Activated naive CD4-positive, alpha-beta T cell treated with anti-CD3 and anti-CD28 coated beads, Interleukin-2, amount 10 ng/mL, durations not matched to agents 7 days and 5 days (primary cell): ENCODE data around the gene QKI.
"Not testable (repeated sequence)": the region's sequence is repeated elsewhere in the genome, so short reads cannot be mapped to it uniquely, and the experiment has no call there.

ENCODE experiments used
- CTCF ChIA-PET: fragments of 350-600 bp; sonication (Branson Sonifier 250); formaldehyde crosslinking; loops from one replicate; lab custom pipeline; 2021; ENCODE audit warnings: antibody characterized with exemption; lab: Charles Lee
- DNase-seq: peaks from one replicate; pipeline ENCODE4 v3.0.0-alpha.2; 2020
- H3K27ac Mint-ChIP-seq: one replicate; pipeline ENCODE4 v1.8.0; 2021; ENCODE audit warnings: mild to moderate bottlenecking, moderate library complexity, mixed read lengths
- H3K27me3 Mint-ChIP-seq: one replicate; pipeline ENCODE4 v1.8.0; 2021; ENCODE audit warnings: mild to moderate bottlenecking, mixed read lengths
- H3K36me3 Mint-ChIP-seq: one replicate; pipeline ENCODE4 v1.8.0; 2021; ENCODE audit warnings: mixed read lengths
- H3K4me1 Mint-ChIP-seq: one replicate; pipeline ENCODE4 v1.8.0; 2021; ENCODE audit warnings: mixed read lengths
- H3K4me3 Mint-ChIP-seq: one replicate; pipeline ENCODE4 v1.8.0; 2021; ENCODE audit warnings: mild to moderate bottlenecking, moderate library complexity, mixed read lengths
- H3K9me3 Mint-ChIP-seq: one replicate; pipeline ENCODE4 v1.8.0; 2021; ENCODE audit warnings: mixed read lengths

QKI gene

DNA sequence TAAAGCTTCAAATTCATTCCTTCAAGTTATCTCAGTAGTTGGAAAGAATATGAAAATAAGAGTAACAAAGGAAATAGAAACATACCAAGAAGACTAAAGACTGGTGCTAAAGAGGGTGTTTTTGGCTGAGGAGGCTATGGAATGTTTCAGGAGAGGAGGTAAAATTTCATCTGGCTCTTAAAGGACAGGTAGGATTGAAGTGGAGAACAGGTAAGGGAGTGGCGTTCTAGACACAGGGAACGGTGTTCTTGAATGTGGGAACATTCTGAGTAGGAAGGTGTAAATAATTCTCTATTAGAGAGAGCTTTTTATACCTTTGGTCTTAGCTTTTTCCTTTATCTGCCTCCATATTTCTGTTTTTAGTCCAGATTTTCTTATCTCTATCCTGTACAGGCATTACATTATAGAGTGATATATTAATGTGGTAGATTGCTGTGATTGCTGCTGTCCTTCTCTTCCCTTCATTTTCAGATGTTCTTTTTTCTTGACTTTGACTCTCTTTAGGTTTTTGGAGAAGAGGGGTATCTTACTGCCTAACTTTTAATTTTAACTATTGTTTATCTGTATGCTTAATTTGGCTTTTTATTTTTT lies 15.4 kb downstream of the QKI start:
- Mint-ChIP-seq H3K9me3 (no peaks in the 10 kb centered on the region), H3K27me3 (no peaks in the 10 kb centered on the region), H3K36me3 (no peaks in the 10 kb centered on the region), H3K4me1 (peaks cover 2% of the 10 kb centered on the region), H3K4me3 (no peak overlapping the region), H3K27ac (no peak overlapping the region)
- DNase-seq, result no peak
- CTCF ChIA-PET, result interaction anchor here (0.5 kb wide), 1 partner anchor 14 kb away, joined by 3 read pairs; no protein-coding TSS in a partner anchor

DNA sequence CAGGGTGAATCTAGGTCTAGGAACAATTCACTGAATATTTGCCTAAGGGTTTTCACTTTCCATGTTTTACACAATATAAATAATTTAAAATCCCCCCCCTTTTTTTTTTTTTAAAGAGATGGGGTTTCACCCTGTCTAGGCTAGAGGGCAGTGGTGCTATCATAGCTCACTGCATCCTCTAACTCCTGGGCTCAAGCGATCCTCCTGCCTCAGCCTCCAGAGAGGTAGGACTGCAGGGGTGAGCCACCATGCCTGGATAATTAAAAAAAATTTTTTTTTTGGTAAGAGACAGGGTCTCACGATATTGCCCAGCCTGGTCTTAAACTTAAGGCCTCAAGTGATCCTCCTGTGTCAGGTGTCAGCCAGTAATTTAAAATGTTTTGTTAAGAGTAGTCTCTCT lies 17.8 kb downstream of the QKI start:
- Mint-ChIP-seq H3K27me3 (no peaks in the 10 kb centered on the region), H3K4me1 (peaks cover 4% of the 10 kb centered on the region), H3K9me3 (no peaks in the 10 kb centered on the region), H3K4me3 (no peak overlapping the region), H3K27ac (no peak overlapping the region), H3K36me3 (no peaks in the 10 kb centered on the region)
- CTCF ChIA-PET, result no interaction called here
- no peak for DNase-seq

DNA sequence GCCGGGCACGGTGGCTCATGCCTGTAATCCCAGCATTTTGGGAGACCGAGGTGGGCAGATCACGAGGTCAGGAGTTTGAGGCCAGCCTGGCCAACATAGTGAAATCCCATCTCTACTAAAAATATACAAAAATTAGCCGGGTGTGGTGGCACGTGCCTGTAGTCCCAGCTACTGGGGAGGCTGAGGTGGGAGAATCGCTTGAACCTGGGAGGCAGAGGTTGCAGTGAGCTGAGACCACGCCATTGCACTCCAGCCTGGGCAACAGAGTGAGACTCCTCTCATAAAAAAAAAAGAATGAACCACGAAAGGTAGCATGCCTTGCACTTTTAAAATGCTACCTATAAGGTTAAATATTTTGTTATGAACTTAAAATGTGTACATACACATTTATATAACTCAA lies 19.0 kb downstream of the QKI start:
- not testable (repeated sequence) for H3K9me3 Mint-ChIP-seq, H3K36me3 Mint-ChIP-seq, H3K27me3 Mint-ChIP-seq, H3K4me3 Mint-ChIP-seq, H3K27ac Mint-ChIP-seq, H3K4me1 Mint-ChIP-seq, DNase-seq
- CTCF ChIA-PET, result interaction anchor here (0.8 kb wide), 1 partner anchor 17 kb away, joined by 3 read pairs; no protein-coding TSS in a partner anchor

DNA sequence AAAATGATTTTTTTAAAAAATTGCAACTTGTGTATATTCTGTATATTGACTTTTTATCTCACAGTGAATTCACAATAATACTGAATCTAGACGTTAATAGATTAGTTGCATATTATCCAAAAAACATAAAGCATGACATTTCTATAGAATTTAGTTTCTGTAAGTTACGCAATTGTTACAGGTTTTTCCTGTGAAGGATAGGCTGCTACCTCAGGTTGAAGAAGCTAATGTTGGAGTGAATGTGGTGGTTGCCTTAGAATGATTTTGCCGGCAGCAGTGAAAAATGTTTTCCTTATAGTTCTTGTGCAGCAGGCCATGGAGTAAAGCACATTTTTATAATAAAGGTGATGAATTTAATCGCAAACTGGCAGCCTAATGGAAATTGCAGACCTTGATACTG lies 20.5 kb downstream of the QKI start:
- no peaks in the 10 kb centered on the region for H3K27me3 Mint-ChIP-seq
- peaks cover 6% of the 10 kb centered on the region for H3K4me1 Mint-ChIP-seq
- H3K4me3 Mint-ChIP-seq, result no peak overlapping the region
- no peaks in the 10 kb centered on the region for H3K36me3 Mint-ChIP-seq
- no peak for DNase-seq
- CTCF ChIA-PET, result no interaction called here
- no peak overlapping the region for H3K27ac Mint-ChIP-seq
- H3K9me3 Mint-ChIP-seq, result no peaks in the 10 kb centered on the region

DNA sequence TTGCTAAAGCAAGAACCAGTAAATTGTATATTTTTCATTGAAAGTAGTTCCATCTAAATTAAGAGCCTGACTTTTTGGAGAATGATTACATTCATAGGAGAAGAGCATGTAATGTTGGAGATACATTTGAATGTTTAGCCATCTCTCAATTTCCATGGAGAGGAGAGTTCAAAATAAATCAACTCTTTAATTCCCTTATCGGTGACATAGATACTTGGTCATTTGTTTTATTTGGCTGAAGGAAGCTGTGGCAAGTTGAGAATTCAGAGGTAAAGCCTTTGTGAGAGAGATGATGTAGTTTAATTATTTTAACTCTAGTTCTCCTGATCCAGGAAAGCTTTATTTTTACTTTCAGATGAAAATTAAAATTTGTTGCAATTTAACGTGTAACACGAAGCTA lies 22.3 kb downstream of the QKI start:
- Mint-ChIP-seq H3K4me1 (peaks cover 6% of the 10 kb centered on the region), H3K27ac (no peak overlapping the region), H3K9me3 (no peaks in the 10 kb centered on the region), H3K36me3 (no peaks in the 10 kb centered on the region), H3K27me3 (no peaks in the 10 kb centered on the region), H3K4me3 (no peak overlapping the region)
- no peak for DNase-seq
- CTCF ChIA-PET, result interaction anchor here (1.3 kb wide), 1 partner anchor 118 kb away, joined by 3 read pairs; no protein-coding TSS in a partner anchor

DNA sequence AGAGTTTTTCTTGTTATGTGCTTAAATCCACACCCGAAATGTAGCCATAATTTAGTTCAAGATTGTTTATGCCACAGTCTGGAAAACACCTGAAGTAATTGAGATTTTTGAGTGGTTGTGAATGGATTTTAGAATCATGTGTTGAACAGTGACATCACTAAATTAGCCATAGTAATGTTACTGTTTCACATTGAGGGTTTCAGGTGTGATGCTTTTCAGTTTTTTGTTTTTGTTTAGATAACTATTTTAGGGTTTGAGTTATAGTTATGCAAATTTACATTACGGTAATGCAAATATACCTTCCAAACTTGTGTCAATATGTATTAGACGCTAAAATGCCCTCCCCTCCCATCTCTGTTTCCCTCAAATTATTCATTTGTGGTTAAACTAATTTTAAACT lies 22.9 kb downstream of the QKI start:
- no peak for DNase-seq

DNA sequence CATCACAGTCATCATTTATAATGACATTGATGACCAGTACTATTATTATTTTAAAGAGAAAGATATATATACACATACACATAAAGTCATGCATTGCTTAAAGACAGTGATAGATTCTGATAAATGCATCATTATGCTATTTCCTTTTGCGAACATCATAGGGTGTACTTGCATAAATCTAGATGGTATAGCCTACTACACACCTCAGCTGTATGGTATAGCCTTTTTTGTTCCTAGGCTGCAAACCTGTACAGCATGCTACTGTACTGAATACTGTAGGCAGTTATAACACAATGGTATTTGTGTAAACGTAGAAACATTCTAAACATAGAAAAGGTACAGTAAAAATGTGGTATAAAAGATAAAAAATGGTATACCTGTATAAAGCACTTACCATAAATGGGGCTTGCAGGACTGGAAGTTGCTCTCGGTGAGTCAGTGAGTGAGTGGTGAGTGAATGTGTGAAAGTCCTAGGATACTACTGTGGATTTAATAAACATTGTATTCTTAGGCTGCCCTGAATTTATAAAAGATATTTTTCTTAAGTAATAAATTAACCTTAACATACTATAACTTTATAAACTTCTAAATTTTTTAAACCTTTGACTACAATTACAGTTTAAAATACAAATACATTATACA lies 23.9 kb downstream of the QKI start:
- CTCF ChIA-PET, result interaction anchor here (0.6 kb wide), 1 partner anchor 26 kb away, joined by 3 read pairs; no protein-coding TSS in a partner anchor
- Mint-ChIP-seq H3K4me3 (no peak overlapping the region), H3K36me3 (no peaks in the 10 kb centered on the region)

More for the DNA sequence above, 22.9 kb downstream of the QKI start:
- no peaks in the 10 kb centered on the region for H3K27me3 Mint-ChIP-seq
- CTCF ChIA-PET, result no interaction called here
- H3K36me3 Mint-ChIP-seq, result no peaks in the 10 kb centered on the region
- no peak overlapping the region for H3K4me3 Mint-ChIP-seq
- no peak overlapping the region for H3K27ac Mint-ChIP-seq
- H3K4me1 Mint-ChIP-seq, result peaks cover 8% of the 10 kb centered on the region
- H3K9me3 Mint-ChIP-seq, result no peaks in the 10 kb centered on the region

DNA sequence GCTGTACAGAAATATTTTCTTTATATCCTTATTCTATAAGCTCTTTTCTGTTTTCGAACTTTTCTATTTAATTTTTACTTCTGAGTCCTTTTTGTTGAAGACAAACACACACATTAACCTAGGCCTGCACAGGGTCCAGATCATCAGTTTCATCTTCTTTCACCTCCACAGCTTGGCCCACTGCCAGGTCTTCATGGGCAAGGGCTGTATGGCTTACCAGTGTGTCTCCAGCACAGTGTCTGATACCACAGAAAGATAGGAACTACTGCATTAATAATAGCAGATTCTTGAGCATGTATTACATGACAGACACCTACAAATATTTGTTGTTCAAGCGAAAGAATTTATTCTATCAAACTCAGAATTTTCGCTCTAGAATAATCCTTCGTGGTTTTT lies 24.4 kb downstream of the QKI start:
- no peaks in the 10 kb centered on the region for H3K27me3 Mint-ChIP-seq
- no peak overlapping the region for H3K4me3 Mint-ChIP-seq
- no peak overlapping the region for H3K27ac Mint-ChIP-seq
- CTCF ChIA-PET, result interaction anchor here (0.6 to 0.8 kb wide), 2 partner anchors 10 to 522 kb away, joined by 3 read pairs; no protein-coding TSS in a partner anchor
- no peaks in the 10 kb centered on the region for H3K9me3 Mint-ChIP-seq
- no peaks in the 10 kb centered on the region for H3K36me3 Mint-ChIP-seq
- peaks cover 8% of the 10 kb centered on the region for H3K4me1 Mint-ChIP-seq
- no peak for DNase-seq

More for the DNA sequence above, 23.9 kb downstream of the QKI start:
- DNase-seq, result no peak
- H3K4me1 Mint-ChIP-seq, result peaks cover 9% of the 10 kb centered on the region
- H3K27ac Mint-ChIP-seq, result no peak overlapping the region
- no peaks in the 10 kb centered on the region for H3K27me3 Mint-ChIP-seq
- no peaks in the 10 kb centered on the region for H3K9me3 Mint-ChIP-seq

DNA sequence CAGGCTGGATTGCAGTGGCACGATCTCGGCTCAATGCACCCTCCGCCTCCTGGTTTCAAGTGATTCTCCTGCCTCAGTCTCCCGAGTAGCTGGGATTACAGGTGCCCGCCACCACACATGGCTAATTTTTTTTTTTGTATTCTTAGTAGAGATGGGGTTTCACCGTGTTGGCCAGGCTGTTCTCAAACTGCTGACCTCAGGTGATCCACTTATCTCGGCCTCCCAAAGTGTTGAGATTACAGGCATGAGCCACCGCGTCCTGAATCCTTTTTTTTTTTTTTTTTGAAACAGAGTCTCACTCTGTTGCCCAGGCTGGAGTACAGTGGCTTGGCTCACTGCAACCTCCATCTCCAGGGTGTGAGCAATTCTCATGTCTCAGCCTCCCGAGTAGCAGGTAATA lies 24.9 kb downstream of the QKI start:
- not testable (repeated sequence) for H3K27ac Mint-ChIP-seq, H3K9me3 Mint-ChIP-seq, H3K4me3 Mint-ChIP-seq, H3K4me1 Mint-ChIP-seq, H3K27me3 Mint-ChIP-seq, DNase-seq, H3K36me3 Mint-ChIP-seq
- CTCF ChIA-PET, result interaction anchor here (0.6 to 0.8 kb wide), 2 partner anchors 9 to 522 kb away, joined by 3 read pairs; no protein-coding TSS in a partner anchor

DNA sequence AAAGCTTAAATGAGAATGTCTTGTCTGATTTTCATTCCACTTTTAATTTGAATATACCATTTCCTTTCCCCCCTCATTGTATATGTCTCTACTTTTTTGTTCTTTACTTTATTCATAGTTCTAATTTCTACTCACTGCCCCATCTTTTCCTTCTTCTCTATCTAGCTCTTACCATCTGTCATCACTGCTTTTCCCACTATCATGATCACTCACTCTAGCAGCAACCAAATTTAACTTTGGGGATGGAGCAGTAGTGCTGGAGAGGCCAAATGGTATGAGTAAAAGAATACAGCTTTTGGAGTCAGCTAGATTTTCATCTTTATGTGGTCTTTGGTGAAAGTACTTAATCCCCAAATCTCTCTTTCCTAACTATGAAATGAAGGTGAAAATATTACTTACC lies 25.5 kb downstream of the QKI start:
- no peaks in the 10 kb centered on the region for H3K9me3 Mint-ChIP-seq
- CTCF ChIA-PET, result interaction anchor here (0.8 kb wide), 1 partner anchor 9 kb away, joined by 3 read pairs; no protein-coding TSS in a partner anchor
- no peak overlapping the region for H3K27ac Mint-ChIP-seq
- H3K36me3 Mint-ChIP-seq, result no peaks in the 10 kb centered on the region
- H3K27me3 Mint-ChIP-seq, result no peaks in the 10 kb centered on the region
- no peak overlapping the region for H3K4me3 Mint-ChIP-seq
- peaks cover 7% of the 10 kb centered on the region for H3K4me1 Mint-ChIP-seq
- DNase-seq, result no peak

DNA sequence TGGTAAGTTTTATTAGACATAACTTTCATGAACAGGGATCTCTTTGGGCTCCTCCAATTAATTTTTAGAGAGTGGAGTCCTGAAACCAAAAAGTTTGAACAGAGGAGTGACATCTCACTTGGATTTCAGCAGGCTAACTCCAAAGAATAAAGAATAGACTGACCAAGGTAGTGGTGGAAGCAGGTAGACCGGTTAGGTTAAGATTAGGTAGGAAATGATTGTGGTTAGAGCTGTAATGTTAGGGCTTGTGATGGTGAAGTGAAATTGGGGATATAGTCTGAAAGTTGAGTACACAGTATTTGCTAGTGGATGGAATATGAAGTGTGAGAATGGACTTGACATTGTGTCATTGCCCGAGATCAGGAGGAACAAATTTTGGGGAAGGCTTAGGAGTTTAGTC lies 27.8 kb downstream of the QKI start:
- no peak for DNase-seq
- CTCF ChIA-PET, result no interaction called here
- Mint-ChIP-seq H3K27ac (no peak overlapping the region), H3K9me3 (no peaks in the 10 kb centered on the region), H3K27me3 (no peaks in the 10 kb centered on the region), H3K36me3 (no peaks in the 10 kb centered on the region), H3K4me1 (peaks cover 5% of the 10 kb centered on the region), H3K4me3 (no peak overlapping the region)

DNA sequence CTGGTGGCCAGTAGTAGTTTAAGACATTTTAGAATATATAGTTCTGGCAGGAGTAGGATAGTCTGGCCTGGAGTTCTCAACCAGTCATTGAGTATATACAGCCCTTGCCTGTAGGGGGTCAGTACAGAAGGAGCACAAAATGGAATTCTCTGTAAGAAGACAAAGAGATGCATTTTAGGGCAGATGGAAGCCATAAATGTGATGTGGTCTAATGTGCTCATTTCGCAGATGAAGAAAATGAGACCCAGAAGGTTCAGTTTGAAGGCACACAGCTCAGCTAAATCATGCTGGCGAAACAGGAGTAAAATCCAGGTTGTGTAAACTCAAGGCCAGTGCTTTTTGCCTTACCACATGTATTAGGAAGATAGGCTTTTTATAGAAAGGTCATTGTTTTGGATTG lies 29.6 kb downstream of the QKI start:
- H3K4me3 Mint-ChIP-seq, result no peak overlapping the region
- H3K9me3 Mint-ChIP-seq, result no peaks in the 10 kb centered on the region
- H3K27ac Mint-ChIP-seq, result no peak overlapping the region
- no peaks in the 10 kb centered on the region for H3K36me3 Mint-ChIP-seq
- CTCF ChIA-PET, result no interaction called here
- no peak for DNase-seq
- no peaks in the 10 kb centered on the region for H3K27me3 Mint-ChIP-seq
- H3K4me1 Mint-ChIP-seq, result peaks cover 3% of the 10 kb centered on the region

DNA sequence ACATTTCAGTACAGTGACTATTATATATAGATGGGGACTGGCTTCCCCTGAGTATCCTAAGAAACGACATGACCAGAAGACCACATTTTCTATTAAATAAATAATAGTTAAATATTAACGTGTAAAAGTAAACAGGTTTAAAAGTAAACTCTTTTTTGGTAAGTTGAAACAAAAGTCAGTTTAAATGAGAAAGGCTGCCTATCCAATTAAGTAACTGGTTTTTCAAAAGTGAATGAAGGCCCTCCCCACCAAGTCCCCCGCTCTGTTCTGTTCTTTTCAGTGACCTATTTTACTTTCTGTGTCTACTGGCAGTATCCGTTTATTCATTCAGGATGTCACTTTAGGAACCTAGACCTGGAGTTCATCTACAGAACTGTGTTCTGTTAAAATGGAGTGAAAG lies 32.0 kb downstream of the QKI start:
- Mint-ChIP-seq H3K9me3 (no peaks in the 10 kb centered on the region), H3K27ac (no peak overlapping the region), H3K36me3 (no peaks in the 10 kb centered on the region), H3K27me3 (no peaks in the 10 kb centered on the region), H3K4me3 (no peak overlapping the region), H3K4me1 (peaks cover 3% of the 10 kb centered on the region)
- no peak for DNase-seq
- CTCF ChIA-PET, result no interaction called here

DNA sequence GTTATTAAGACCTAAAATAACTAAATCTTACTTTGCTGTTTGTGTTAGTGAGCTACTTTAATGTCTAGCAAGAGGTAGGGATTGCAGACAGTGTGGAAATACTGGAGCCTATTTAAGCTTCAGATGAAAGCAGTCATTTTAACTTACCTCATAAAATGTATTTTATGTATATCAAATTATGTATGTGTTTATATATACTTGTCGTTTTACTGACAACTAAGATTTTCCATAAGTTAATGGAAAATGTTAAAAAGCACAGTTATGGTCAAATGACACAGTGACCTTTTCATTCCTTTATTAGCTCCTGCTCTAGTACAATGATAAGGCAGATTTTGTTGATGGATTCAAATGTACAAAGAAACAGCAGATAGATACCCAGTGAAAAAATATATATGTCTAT lies 34.6 kb downstream of the QKI start:
- Mint-ChIP-seq H3K4me3 (no peak overlapping the region), H3K27me3 (no peaks in the 10 kb centered on the region), H3K27ac (no peak overlapping the region), H3K9me3 (no peaks in the 10 kb centered on the region), H3K36me3 (no peaks in the 10 kb centered on the region), H3K4me1 (no peaks in the 10 kb centered on the region)
- DNase-seq, result no peak
- CTCF ChIA-PET, result interaction anchor here (0.7 to 1.1 kb wide), 2 partner anchors 10 to 18 kb away, joined by 3 read pairs; no protein-coding TSS in a partner anchor

DNA sequence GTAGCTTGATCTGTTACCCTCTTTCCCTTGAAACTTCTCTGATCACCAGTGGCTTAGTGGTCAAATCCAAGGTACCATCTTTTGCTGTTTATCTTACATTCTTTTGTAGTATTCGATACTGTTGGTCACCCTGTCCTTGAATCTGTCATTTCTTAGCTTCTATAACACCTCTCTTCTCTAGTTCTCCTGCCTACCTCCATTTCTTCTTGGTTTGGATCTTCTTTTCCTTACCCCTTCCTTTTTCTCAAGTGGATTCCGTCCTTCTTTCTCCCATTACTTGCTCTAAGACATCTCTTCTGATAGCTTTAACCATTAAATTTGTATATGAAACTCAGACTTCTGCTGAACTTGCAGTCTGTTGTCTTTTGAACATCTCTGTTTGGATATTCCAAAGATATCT lies 39.9 kb downstream of the QKI start:
- Mint-ChIP-seq H3K4me1 (peaks cover 27% of the 10 kb centered on the region), H3K27me3 (no peaks in the 10 kb centered on the region), H3K36me3 (peaks cover 12% of the 10 kb centered on the region), H3K4me3 (no peak overlapping the region), H3K27ac (no peak overlapping the region), H3K9me3 (no peaks in the 10 kb centered on the region)
- no peak for DNase-seq
- CTCF ChIA-PET, result no interaction called here
